ENCODE results near the gene FSCN2. TPM values are rescaled to one million over a fixed set of nuclear protein-coding genes. Genes with fewer than 3 reads are reported as not detected.

Gene FSCN2
- total and polyA plus RNA-seq, 4 donors, result 0.89 to 3.1 (median 1.6) TPM

DNA sequence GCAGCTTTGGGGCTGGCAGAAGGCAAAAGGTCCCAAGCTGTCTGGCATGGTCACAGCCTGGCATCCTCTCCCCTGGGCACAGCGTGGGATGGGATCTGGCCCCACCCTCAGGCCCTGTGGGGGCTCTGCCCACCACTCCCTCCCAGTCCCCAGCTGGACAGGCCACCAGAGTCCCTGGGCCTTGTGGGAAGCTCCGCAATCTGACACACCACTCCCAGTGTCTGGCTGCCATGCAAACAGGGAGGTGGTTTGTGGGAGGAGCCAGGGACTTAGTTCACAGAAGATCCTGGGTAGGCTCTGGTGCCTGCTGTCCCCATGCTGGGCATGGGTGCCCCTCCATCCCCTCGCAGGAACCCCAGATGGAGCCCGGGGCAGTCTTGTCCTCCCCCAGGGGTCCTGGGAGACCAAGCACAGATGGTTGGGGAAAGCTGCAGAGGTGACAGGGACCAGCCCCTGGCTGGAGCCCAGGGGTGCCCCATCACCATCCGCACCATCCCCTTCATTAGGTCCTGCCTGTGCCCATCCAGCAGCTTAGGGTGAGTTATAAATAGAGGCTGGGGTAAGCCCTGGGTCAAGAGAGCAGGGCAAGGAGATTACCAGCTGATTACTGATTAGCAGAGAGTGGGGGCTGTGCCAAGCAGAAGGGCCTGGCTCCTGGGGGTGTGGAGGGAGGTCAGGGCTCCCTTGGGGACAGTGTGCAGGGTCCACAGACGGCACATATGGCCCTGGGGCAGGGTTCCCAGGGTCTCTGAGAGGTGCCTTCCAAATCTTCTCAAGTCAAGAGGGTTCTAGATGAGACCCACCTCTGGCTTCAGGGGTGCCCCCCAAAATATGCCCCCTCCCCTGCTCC, 6.2 kb downstream of the FSCN2 start:
- WGBS (ENCODE audit: insufficient coverage), result 72% methylated on average over 3 of the region's 6 CpGs
- H3K9me3 ChIP-seq (ENCODE audit: control insufficient read depth, insufficient read depth, low read length), result no peaks in the 10 kb centered on the region
- no peak overlapping the region for H3K4me3 ChIP-seq (ENCODE audit: low read depth, low read length)
- no peak overlapping the region for H3K27ac ChIP-seq (ENCODE audit: low read depth, low read length)
- H3K36me3 ChIP-seq (ENCODE audit: control insufficient read depth, insufficient read depth, low read length), result peaks cover 25% of the 10 kb centered on the region
- peaks cover 17% of the 10 kb centered on the region for H3K27me3 ChIP-seq (ENCODE audit: control insufficient read depth, insufficient read depth, low read length)
- peaks cover 25% of the 10 kb centered on the region for H3K4me1 ChIP-seq (ENCODE audit: control insufficient read depth, insufficient read depth, low read length)
- no peak for DNase-seq (ENCODE audit: low read depth in 4 of 6, low spot score in 6 of 6)

DNA sequence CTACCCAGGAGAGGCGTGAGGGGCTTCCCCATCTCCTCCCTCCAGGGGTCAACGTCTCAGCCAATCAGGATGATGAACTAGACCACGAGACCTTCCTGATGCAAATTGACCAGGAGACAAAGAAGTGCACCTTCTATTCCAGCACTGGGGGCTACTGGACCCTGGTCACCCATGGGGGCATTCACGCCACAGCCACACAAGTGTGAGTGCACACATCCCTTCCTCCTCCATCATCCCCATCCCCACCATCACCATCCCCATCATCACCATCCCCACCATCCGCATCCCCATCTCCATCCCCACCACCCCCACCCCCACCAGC, 6.8 kb downstream of the FSCN2 start:
- Histone ChIP-seq H3K27me3 (ENCODE audit: control insufficient read depth, insufficient read depth, low read length) (peaks cover 17% of the 10 kb centered on the region), H3K4me3 (ENCODE audit: low read depth, low read length) (no peak overlapping the region), H3K9me3 (ENCODE audit: control insufficient read depth, insufficient read depth, low read length) (no peaks in the 10 kb centered on the region), H3K36me3 (ENCODE audit: control insufficient read depth, insufficient read depth, low read length) (peaks cover 30% of the 10 kb centered on the region), H3K27ac (ENCODE audit: low read depth, low read length) (no peak overlapping the region), H3K4me1 (ENCODE audit: control insufficient read depth, insufficient read depth, low read length) (peaks cover 25% of the 10 kb centered on the region)
- no peak for DNase-seq (ENCODE audit: low read depth in 4 of 6, low spot score in 6 of 6)
- WGBS (ENCODE audit: insufficient coverage), result 88% methylated on average over 4 of the region's 5 CpGs

GRCh38 chr17:81535480-81536298, 7.5 kb downstream of the FSCN2 start:
- WGBS (ENCODE audit: insufficient coverage), result 50% methylated on average over 9 of the region's 13 CpGs
- peaks cover 25% of the 10 kb centered on the region for H3K4me1 ChIP-seq (ENCODE audit: control insufficient read depth, insufficient read depth, low read length)
- peaks cover 17% of the 10 kb centered on the region for H3K27me3 ChIP-seq (ENCODE audit: control insufficient read depth, insufficient read depth, low read length)
- H3K36me3 ChIP-seq (ENCODE audit: control insufficient read depth, insufficient read depth, low read length), result peaks cover 37% of the 10 kb centered on the region
- no peak for DNase-seq (ENCODE audit: low read depth in 4 of 6, low spot score in 6 of 6)
- no peaks in the 10 kb centered on the region for H3K9me3 ChIP-seq (ENCODE audit: control insufficient read depth, insufficient read depth, low read length)
- no peak overlapping the region for H3K27ac ChIP-seq (ENCODE audit: low read depth, low read length)
- no peak overlapping the region for H3K4me3 ChIP-seq (ENCODE audit: low read depth, low read length)

DNA sequence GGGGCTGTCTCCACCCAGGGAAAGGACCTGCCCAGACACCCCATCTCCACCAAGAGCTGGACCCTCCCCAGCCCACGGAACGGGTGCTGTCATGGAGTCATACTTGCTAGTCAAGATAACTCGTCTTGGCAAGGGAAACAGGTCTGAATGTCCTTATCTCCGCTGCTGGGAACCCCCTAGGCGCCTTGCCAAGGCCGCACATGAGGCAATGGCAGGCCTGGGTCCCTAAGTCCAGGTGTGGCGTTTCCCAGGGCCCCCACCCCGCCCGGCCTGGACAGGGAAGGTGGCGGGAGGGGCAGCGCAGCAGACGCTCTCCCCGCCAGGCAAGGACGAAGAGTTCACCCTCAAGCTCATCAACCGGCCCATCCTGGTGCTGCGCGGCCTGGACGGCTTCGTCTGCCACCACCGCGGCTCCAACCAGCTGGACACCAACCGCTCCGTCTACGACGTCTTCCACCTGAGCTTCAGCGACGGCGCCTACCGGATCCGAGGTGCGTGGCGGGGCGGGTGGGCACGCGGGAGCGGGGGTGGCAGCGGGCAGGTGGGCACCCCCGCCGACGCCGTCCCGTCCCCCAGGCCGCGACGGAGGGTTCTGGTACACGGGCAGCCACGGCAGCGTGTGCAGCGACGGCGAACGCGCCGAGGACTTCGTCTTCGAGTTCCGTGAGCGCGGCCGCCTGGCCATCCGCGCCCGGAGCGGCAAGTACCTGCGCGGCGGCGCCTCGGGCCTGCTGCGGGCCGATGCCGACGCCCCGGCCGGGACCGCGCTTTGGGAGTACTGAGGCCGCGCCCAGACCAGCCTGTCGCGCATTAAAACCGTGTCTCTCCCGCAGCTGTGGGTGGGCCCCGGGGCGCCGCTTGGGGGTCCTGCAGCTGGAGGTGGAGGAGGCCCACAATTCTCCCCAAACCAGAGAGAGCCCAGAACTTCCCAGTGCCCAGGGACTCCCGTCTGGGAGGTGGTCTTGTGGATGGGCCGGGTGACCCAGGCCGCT, 8.4 kb downstream of the FSCN2 start:
- Histone ChIP-seq H3K27ac (ENCODE audit: low read depth, low read length) (no peak overlapping the region), H3K4me1 (ENCODE audit: control insufficient read depth, insufficient read depth, low read length) (peaks cover 25% of the 10 kb centered on the region), H3K9me3 (ENCODE audit: control insufficient read depth, insufficient read depth, low read length) (no peaks in the 10 kb centered on the region), H3K4me3 (ENCODE audit: low read depth, low read length) (no peak overlapping the region), H3K36me3 (ENCODE audit: control insufficient read depth, insufficient read depth, low read length) (peaks cover 46% of the 10 kb centered on the region), H3K27me3 (ENCODE audit: control insufficient read depth, insufficient read depth, low read length) (peaks cover 17% of the 10 kb centered on the region)
- 6% methylated on average over 86 of the region's 89 CpGs for WGBS (ENCODE audit: insufficient coverage)
- DNase-seq (ENCODE audit: low read depth in 4 of 6, low spot score in 6 of 6), result no peak

DNA sequence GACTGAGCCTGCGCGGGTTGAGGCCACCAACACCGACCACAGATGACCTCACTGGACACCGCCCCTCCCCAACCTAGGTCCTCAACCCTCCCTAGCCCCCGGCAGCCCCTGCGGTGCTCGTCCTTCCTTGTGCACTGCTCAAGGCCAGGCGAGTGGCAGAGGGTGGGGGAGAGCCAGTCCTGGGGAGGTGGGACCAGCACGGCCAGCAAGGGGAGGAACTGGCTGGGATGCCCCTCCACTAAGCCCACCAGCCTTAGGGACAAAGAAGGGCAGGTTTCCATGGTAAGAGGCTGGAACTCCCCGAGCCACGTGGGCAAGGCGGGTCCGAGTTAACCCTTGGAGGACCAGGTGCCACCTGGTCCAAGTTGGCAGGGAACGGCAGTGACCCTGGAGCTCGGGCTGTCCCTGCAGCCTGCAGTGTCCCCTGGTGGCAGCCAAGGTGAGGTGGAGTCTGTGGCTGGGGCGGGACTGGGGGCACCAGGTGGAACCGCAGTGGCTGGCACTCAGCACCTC, 9.2 kb downstream of the FSCN2 start:
- peak in 2 of 6 donors; percentile 63 to 72 for DNase-seq (ENCODE audit: low read depth in 4 of 6, low spot score in 6 of 6)
- Histone ChIP-seq H3K4me3 (ENCODE audit: low read depth, low read length) (no peak overlapping the region), H3K27me3 (ENCODE audit: control insufficient read depth, insufficient read depth, low read length) (peaks cover 17% of the 10 kb centered on the region)

GRCh38 chr17:81537856-81538555, 9.8 kb downstream of the FSCN2 start:
- no peaks in the 10 kb centered on the region for H3K9me3 ChIP-seq (ENCODE audit: control insufficient read depth, insufficient read depth, low read length)
- 56% methylated on average over 24 of the region's 26 CpGs for WGBS (ENCODE audit: insufficient coverage)
- H3K36me3 ChIP-seq (ENCODE audit: control insufficient read depth, insufficient read depth, low read length), result peaks cover 57% of the 10 kb centered on the region
- no peak overlapping the region for H3K27ac ChIP-seq (ENCODE audit: low read depth, low read length)
- peaks cover 17% of the 10 kb centered on the region for H3K27me3 ChIP-seq (ENCODE audit: control insufficient read depth, insufficient read depth, low read length)
- peaks cover 25% of the 10 kb centered on the region for H3K4me1 ChIP-seq (ENCODE audit: control insufficient read depth, insufficient read depth, low read length)
- no peak overlapping the region for H3K4me3 ChIP-seq (ENCODE audit: low read depth, low read length)
- DNase-seq (ENCODE audit: low read depth in 4 of 6, low spot score in 6 of 6), result peak in 1 of 6 donors; percentile 18

More for the DNA sequence above, 9.2 kb downstream of the FSCN2 start:
- Histone ChIP-seq H3K27ac (ENCODE audit: low read depth, low read length) (no peak overlapping the region), H3K9me3 (ENCODE audit: control insufficient read depth, insufficient read depth, low read length) (no peaks in the 10 kb centered on the region), H3K4me1 (ENCODE audit: control insufficient read depth, insufficient read depth, low read length) (peaks cover 25% of the 10 kb centered on the region), H3K36me3 (ENCODE audit: control insufficient read depth, insufficient read depth, low read length) (peaks cover 51% of the 10 kb centered on the region)
- 4% methylated on average over 12 of the region's 17 CpGs for WGBS (ENCODE audit: insufficient coverage)

- peaks cover 67% of the 10 kb centered on the region for H3K36me3 ChIP-seq (ENCODE audit: control insufficient read depth, insufficient read depth, low read length)
- 76% methylated on average over 24 of the region's 26 CpGs for WGBS (ENCODE audit: insufficient coverage)
- H3K9me3 ChIP-seq (ENCODE audit: control insufficient read depth, insufficient read depth, low read length), result no peaks in the 10 kb centered on the region
- H3K27me3 ChIP-seq (ENCODE audit: control insufficient read depth, insufficient read depth, low read length), result peaks cover 17% of the 10 kb centered on the region
- peaks cover 25% of the 10 kb centered on the region for H3K4me1 ChIP-seq (ENCODE audit: control insufficient read depth, insufficient read depth, low read length)
- no peak overlapping the region for H3K4me3 ChIP-seq (ENCODE audit: low read depth, low read length)
- no peak overlapping the region for H3K27ac ChIP-seq (ENCODE audit: low read depth, low read length)
- no peak for DNase-seq (ENCODE audit: low read depth in 4 of 6, low spot score in 6 of 6)
These were observed 10.7 kb downstream of the FSCN2 start for GRCh38 chr17:81538651-81539570.

GRCh38 chr17:81539571-81539900, 11.4 kb downstream of the FSCN2 start:
- no peak overlapping the region for H3K4me3 ChIP-seq (ENCODE audit: low read depth, low read length)
- DNase-seq (ENCODE audit: low read depth in 4 of 6, low spot score in 6 of 6), result no peak
- no peaks in the 10 kb centered on the region for H3K9me3 ChIP-seq (ENCODE audit: control insufficient read depth, insufficient read depth, low read length)
- peaks cover 73% of the 10 kb centered on the region for H3K36me3 ChIP-seq (ENCODE audit: control insufficient read depth, insufficient read depth, low read length)
- peaks cover 25% of the 10 kb centered on the region for H3K4me1 ChIP-seq (ENCODE audit: control insufficient read depth, insufficient read depth, low read length)
- peaks cover 17% of the 10 kb centered on the region for H3K27me3 ChIP-seq (ENCODE audit: control insufficient read depth, insufficient read depth, low read length)
- H3K27ac ChIP-seq (ENCODE audit: low read depth, low read length), result no peak overlapping the region
- WGBS (ENCODE audit: insufficient coverage), result 80% methylated on average over 7 of the region's 10 CpGs

All from spinal cord (tissue), 10 donors.